Measurements from ENCODE around the gene APOC3. TPM values are rescaled to one million over a fixed set of nuclear protein-coding genes. Genes with fewer than 3 reads are reported as not detected.

APOC3 gene
- total RNA-seq (2021) (2.1 to 3.9 TPM (median 2.5 TPM) in 3 replicates), Bru-seq, nascent RNA (not detected)
- long read RNA-seq, experiment 1, result 0 reads
- long read RNA-seq, experiment 2, result 0 reads
- long read RNA-seq, experiment 3, result 0 reads

DNA sequence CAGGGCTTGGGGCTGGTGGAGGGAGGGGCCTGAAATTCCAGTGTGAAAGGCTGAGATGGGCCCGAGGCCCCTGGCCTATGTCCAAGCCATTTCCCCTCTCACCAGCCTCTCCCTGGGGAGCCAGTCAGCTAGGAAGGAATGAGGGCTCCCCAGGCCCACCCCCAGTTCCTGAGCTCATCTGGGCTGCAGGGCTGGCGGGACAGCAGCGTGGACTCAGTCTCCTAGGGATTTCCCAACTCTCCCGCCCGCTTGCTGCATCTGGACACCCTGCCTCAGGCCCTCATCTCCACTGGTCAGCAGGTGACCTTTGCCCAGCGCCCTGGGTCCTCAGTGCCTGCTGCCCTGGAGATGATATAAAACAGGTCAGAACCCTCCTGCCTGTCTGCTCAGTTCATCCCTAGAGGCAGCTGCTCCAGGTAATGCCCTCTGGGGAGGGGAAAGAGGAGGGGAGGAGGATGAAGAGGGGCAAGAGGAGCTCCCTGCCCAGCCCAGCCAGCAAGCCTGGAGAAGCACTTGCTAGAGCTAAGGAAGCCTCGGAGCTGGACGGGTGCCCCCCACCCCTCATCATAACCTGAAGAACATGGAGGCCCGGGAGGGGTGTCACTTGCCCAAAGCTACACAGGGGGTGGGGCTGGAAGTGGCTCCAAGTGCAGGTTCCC lies at the start of gene APOC3:
Gene APOC3, plus strand, starts transcription at position 383 of the 659 bp plus-strand sequence. CDS start 676 bp downstream, outside the sequence.
- H3K9me3 Mint-ChIP-seq, result peaks cover 3% of the 10 kb centered on the region; the same call in 1 of the 2 replicates
- POLR2A ChIA-PET, result no interaction called here
- no peak for ATAC-seq
- no peaks in the 10 kb centered on the region for H3K36me3 Mint-ChIP-seq
- TF ChIP-seq, protein P1, sequence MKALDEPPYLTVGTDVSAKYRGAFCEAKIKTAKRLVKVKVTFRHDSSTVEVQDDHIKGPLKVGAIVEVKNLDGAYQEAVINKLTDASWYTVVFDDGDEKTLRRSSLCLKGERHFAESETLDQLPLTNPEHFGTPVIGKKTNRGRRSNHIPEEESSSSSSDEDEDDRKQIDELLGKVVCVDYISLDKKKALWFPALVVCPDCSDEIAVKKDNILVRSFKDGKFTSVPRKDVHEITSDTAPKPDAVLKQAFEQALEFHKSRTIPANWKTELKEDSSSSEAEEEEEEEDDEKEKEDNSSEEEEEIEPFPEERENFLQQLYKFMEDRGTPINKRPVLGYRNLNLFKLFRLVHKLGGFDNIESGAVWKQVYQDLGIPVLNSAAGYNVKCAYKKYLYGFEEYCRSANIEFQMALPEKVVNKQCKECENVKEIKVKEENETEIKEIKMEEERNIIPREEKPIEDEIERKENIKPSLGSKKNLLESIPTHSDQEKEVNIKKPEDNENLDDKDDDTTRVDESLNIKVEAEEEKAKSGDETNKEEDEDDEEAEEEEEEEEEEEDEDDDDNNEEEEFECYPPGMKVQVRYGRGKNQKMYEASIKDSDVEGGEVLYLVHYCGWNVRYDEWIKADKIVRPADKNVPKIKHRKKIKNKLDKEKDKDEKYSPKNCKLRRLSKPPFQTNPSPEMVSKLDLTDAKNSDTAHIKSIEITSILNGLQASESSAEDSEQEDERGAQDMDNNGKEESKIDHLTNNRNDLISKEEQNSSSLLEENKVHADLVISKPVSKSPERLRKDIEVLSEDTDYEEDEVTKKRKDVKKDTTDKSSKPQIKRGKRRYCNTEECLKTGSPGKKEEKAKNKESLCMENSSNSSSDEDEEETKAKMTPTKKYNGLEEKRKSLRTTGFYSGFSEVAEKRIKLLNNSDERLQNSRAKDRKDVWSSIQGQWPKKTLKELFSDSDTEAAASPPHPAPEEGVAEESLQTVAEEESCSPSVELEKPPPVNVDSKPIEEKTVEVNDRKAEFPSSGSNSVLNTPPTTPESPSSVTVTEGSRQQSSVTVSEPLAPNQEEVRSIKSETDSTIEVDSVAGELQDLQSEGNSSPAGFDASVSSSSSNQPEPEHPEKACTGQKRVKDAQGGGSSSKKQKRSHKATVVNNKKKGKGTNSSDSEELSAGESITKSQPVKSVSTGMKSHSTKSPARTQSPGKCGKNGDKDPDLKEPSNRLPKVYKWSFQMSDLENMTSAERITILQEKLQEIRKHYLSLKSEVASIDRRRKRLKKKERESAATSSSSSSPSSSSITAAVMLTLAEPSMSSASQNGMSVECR (CRISPR knock-in tag; IDR thresholded peaks at IDR 0.05; ENCODE audit: borderline replicate concordance), result no peak
- peak; percentile 96 for TF ChIP-seq GABPB1 (CRISPR knock-in tag; IDR thresholded peaks at IDR 0.05)
- no peak within 1 kb of the TSS for H3K27ac Mint-ChIP-seq
- CTCF ChIA-PET, result interaction anchor here (0.8 to 1.7 kb wide), 4 partner anchors 13 to 277 kb away, joined by 3 to 10 read pairs (median 3); partner anchors contain the start of gene APOA5
- peaks cover under 1% of the 10 kb centered on the region for H3K4me1 Mint-ChIP-seq
- H3K4me3 Mint-ChIP-seq, result no peak within 1 kb of the TSS
- no peak for DNase-seq (ENCODE audit: low spot score)
- H3K27me3 Mint-ChIP-seq (ENCODE audit: low read depth), result peaks cover 1% of the 10 kb centered on the region

DNA sequence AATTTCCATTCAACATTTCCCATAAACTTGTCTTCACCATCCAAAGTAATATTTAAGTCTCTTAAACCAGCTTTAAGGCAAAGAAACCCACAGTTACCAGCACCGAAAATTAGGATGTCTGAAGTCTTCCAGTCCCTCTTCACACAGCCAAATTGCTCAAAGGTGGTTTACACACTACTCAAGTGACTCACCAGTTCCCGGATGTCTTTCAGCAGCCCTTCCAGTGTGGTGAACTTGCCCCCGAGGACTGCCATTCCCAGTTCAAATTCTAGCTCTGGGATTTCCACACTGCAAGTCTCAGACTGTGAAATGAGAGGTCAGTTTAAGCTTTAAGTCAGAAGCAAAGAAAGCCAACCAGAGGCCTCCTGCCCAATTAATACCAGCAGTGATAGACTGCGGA lies 47.0 kb upstream of the APOC3 start:
- Mint-ChIP-seq H3K9me3 (no peaks in the 10 kb centered on the region), H3K27ac (no peak overlapping the region), H3K27me3 (ENCODE audit: low read depth) (no peaks in the 10 kb centered on the region), H3K4me1 (peaks cover 7% of the 10 kb centered on the region), H3K36me3 (peaks cover 86% of the 10 kb centered on the region), H3K4me3 (no peak overlapping the region)
- ChIA-PET POLR2A (no interaction called here), CTCF (interaction anchor here (0.9 to 1.1 kb wide), 2 partner anchors 53 to 356 kb away, joined by 3 read pairs; no protein-coding TSS in a partner anchor)
- no peak for TF ChIP-seq ZNF263 (CRISPR knock-in tag; IDR thresholded peaks at IDR 0.05; ENCODE audit: low read depth)
- TF ChIP-seq, protein P2, sequence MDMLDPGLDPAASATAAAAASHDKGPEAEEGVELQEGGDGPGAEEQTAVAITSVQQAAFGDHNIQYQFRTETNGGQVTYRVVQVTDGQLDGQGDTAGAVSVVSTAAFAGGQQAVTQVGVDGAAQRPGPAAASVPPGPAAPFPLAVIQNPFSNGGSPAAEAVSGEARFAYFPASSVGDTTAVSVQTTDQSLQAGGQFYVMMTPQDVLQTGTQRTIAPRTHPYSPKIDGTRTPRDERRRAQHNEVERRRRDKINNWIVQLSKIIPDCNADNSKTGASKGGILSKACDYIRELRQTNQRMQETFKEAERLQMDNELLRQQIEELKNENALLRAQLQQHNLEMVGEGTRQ (CRISPR knock-in tag; IDR thresholded peaks at IDR 0.05), result no peak
- no peak for ATAC-seq
- no peak for DNase-seq (ENCODE audit: low spot score)

DNA sequence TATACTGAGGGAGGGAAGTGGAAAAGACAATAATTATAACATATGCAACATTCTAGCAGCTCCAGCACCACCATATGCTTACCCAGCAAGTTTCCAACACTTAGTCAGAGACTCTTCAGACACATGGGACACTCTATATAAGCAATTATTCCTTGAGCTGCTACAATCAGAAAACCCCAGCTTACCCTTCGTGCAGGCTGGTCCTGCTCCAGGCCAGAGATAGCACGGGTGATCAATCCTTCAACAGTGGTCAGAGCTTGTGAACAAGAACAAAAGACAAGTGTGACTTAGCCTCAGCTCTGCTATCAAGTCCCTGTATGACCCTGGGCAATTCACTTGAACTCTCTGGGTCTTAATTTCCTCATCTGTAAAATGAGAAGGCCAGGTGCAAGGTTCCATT lies 43.4 kb upstream of the APOC3 start:
- ChIA-PET POLR2A (no interaction called here), CTCF (interaction anchor here (1.3 to 8.7 kb wide), 3 partner anchors 13 to 54 kb away, joined by 3 to 358 read pairs (median 9); partner anchors contain the start of genes APOA1 and BUD13)
- DNase-seq (ENCODE audit: low spot score) (no peak), ATAC-seq (no peak)
- TF ChIP-seq, protein P3, sequence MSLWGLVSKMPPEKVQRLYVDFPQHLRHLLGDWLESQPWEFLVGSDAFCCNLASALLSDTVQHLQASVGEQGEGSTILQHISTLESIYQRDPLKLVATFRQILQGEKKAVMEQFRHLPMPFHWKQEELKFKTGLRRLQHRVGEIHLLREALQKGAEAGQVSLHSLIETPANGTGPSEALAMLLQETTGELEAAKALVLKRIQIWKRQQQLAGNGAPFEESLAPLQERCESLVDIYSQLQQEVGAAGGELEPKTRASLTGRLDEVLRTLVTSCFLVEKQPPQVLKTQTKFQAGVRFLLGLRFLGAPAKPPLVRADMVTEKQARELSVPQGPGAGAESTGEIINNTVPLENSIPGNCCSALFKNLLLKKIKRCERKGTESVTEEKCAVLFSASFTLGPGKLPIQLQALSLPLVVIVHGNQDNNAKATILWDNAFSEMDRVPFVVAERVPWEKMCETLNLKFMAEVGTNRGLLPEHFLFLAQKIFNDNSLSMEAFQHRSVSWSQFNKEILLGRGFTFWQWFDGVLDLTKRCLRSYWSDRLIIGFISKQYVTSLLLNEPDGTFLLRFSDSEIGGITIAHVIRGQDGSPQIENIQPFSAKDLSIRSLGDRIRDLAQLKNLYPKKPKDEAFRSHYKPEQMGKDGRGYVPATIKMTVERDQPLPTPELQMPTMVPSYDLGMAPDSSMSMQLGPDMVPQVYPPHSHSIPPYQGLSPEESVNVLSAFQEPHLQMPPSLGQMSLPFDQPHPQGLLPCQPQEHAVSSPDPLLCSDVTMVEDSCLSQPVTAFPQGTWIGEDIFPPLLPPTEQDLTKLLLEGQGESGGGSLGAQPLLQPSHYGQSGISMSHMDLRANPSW (CRISPR knock-in tag; conservative IDR thresholded peaks at IDR 0.05; ENCODE audit: low read depth), result no peak
- TF ChIP-seq CBFB (CRISPR knock-in tag; IDR thresholded peaks at IDR 0.05; ENCODE audit: low read depth) (no peak), FOXP1 (CRISPR knock-in tag; IDR thresholded peaks at IDR 0.05; ENCODE audit: borderline replicate concordance) (no peak)
- TF ChIP-seq, protein P4, sequence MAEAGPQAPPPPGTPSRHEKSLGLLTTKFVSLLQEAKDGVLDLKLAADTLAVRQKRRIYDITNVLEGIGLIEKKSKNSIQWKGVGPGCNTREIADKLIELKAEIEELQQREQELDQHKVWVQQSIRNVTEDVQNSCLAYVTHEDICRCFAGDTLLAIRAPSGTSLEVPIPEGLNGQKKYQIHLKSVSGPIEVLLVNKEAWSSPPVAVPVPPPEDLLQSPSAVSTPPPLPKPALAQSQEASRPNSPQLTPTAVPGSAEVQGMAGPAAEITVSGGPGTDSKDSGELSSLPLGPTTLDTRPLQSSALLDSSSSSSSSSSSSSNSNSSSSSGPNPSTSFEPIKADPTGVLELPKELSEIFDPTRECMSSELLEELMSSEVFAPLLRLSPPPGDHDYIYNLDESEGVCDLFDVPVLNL (CRISPR knock-in tag; IDR thresholded peaks at IDR 0.05; ENCODE audit: borderline replicate concordance, low read depth), result no peak
- peaks cover 56% of the 10 kb centered on the region for H3K36me3 Mint-ChIP-seq
- peaks cover 18% of the 10 kb centered on the region for H3K4me1 Mint-ChIP-seq
- peak overlapping the region; percentile 94 for H3K4me3 Mint-ChIP-seq
- no peak overlapping the region for H3K27ac Mint-ChIP-seq
- H3K27me3 Mint-ChIP-seq (ENCODE audit: low read depth), result peaks cover 22% of the 10 kb centered on the region
- no peaks in the 10 kb centered on the region for H3K9me3 Mint-ChIP-seq

Measured in WTC11 (cell line).